DND-41 (cell line): ENCODE data around the gene OLIG2.

Source experiments
- ATAC-seq: fragments of 200-7000 bp; cut with Tn5 transposase; 3 replicates; pipeline ENCODE4 v1.9.1; 2021; ENCODE audit warnings: low read depth; ENCODE audit not compliant: insufficient read depth
- DNase-seq: peaks from one replicate; pipeline ENCODE4 v3.0.0-alpha.2; 2020
- H2AFZ ChIP-seq: 2 replicates; pipeline ENCODE4 v1.6.0; 2012; ENCODE audit warnings: low read depth, low read length
- H3K27ac ChIP-seq: 2 replicates; pipeline ENCODE4 v1.5.1; 2012; ENCODE audit warnings: low read length, inconsistent platforms
- H3K27me3 ChIP-seq: fragments of 200-600 bp; sonication (generic); 2 replicates; pipeline ENCODE4 v1.6.0; 2012; ENCODE audit warnings: low read length, mild to moderate bottlenecking, inconsistent platforms; ENCODE audit not compliant: insufficient read depth, poor library complexity
- H3K36me3 ChIP-seq: 2 replicates; pipeline ENCODE4 v1.5.1; 2012; ENCODE audit warnings: low read length, inconsistent platforms; ENCODE audit not compliant: insufficient read depth
- H3K4me1 ChIP-seq: 2 replicates; pipeline ENCODE4 v1.5.1; 2012; ENCODE audit warnings: mild to moderate bottlenecking, low read length; ENCODE audit not compliant: insufficient read depth
- H3K4me2 ChIP-seq: 2 replicates; pipeline ENCODE4 v1.6.0; 2012; ENCODE audit warnings: mild to moderate bottlenecking, moderate library complexity, low read length, inconsistent platforms; ENCODE audit not compliant: insufficient read depth
- H3K4me3 ChIP-seq, 2 experiments: fragments of 200-600 bp in 1 of 2; shearing (Covaris generic) in 1 of 2; 2 replicates each; pipeline ENCODE4 v1.5.1; 2012 to 2016; ENCODE audit warnings: inconsistent platforms in 2 of 2, low read length in 2 of 2, mild to moderate bottlenecking in 2 of 2, low read depth in 1 of 2, moderate library complexity in 1 of 2
- H3K79me2 ChIP-seq: 2 replicates; pipeline ENCODE4 v1.6.0; 2012; ENCODE audit warnings: low read length, inconsistent platforms; ENCODE audit not compliant: insufficient read depth
- H3K9ac ChIP-seq: 2 replicates; pipeline ENCODE4 v1.6.0; 2012; ENCODE audit warnings: low read depth, mild to moderate bottlenecking, inconsistent platforms, low read length, moderate library complexity
- H3K9me3 ChIP-seq: 2 replicates; pipeline ENCODE4 v1.5.1; 2012; ENCODE audit warnings: low read length, moderate library complexity, mild to moderate bottlenecking, inconsistent platforms; ENCODE audit not compliant: insufficient read depth, severe bottlenecking
- H4K20me1 ChIP-seq: 2 replicates; pipeline ENCODE4 v1.6.0; 2012; ENCODE audit warnings: low read length; ENCODE audit not compliant: insufficient read depth
- EZH2 ChIP-seq: IDR thresholded peaks from 3 replicates; pipeline ENCODE4 v1.6.1; 2012; ENCODE audit warnings: borderline replicate concordance, low read depth, mild to moderate bottlenecking, moderate library complexity, low read length, inconsistent platforms; ENCODE audit not compliant: severe bottlenecking
- TF ChIP-seq, protein P1 (sequence below): IDR thresholded peaks from 2 replicates; pipeline ENCODE4 v1.5.1; 2012; ENCODE audit warnings: borderline replicate concordance, low read length, moderate library complexity, mild to moderate bottlenecking; ENCODE audit not compliant: poor library complexity, severe bottlenecking; ENCODE audit errors: extremely low read depth

The OLIG2 gene

DNA sequence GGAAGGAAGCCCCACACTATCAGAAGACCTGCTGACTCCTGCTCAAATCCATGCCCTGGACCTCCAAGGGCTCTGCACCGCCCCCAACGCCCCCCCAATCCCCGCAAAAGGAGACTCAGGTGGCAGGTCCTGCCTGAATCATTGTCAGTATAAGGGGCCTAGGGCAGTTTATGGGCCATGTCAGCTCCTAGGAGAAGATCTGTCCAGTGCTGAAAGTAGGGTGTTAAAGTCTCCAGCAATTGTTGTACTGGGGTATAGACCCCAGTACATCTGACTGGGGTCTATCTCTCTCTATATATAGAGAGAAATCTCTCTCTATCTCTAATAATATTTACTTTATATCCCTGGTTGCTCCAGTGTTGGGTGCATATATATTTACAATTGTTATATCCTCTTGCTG lies 12.1 kb upstream of the OLIG2 start:
- DNase-seq (no peak), ATAC-seq (0 out of 3 replicates have a peak, but pooled peaks have one; percentile 44)
- Histone ChIP-seq H3K9me3 (no peaks in the 10 kb centered on the region), H3K4me2 (no peak overlapping the region), H3K27me3 (peaks cover 17% of the 10 kb centered on the region), H3K27ac (no peak overlapping the region), H3K9ac (no peak overlapping the region), H3K36me3 (no peaks in the 10 kb centered on the region), H3K79me2 (no peaks in the 10 kb centered on the region), H3K4me1 (no peaks in the 10 kb centered on the region), H2AFZ (no peak overlapping the region), H3K4me3 (no peak overlapping the region), H4K20me1 (no peaks in the 10 kb centered on the region)
- TF ChIP-seq EZH2 = no peak
- TF ChIP-seq, protein P1, sequence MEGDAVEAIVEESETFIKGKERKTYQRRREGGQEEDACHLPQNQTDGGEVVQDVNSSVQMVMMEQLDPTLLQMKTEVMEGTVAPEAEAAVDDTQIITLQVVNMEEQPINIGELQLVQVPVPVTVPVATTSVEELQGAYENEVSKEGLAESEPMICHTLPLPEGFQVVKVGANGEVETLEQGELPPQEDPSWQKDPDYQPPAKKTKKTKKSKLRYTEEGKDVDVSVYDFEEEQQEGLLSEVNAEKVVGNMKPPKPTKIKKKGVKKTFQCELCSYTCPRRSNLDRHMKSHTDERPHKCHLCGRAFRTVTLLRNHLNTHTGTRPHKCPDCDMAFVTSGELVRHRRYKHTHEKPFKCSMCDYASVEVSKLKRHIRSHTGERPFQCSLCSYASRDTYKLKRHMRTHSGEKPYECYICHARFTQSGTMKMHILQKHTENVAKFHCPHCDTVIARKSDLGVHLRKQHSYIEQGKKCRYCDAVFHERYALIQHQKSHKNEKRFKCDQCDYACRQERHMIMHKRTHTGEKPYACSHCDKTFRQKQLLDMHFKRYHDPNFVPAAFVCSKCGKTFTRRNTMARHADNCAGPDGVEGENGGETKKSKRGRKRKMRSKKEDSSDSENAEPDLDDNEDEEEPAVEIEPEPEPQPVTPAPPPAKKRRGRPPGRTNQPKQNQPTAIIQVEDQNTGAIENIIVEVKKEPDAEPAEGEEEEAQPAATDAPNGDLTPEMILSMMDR = no peak

DNA sequence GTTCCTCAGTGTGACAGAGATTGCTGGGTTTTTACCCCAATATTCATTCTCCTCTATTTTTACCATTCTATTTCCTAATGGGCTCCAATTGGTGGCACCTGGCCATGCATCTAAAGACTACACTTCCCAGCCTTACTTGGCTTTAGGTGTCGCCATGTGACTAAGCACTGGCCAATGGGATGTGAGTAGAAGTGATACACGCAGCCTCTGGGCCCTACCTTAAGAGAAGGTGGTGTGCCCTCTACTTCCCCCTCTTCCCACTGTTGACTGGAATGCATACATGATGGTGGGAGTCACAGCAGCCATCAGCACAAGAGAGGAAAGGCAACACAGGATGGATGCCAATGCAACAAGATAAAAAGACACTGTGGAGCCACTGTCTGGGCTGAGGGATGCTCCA lies 11.4 kb upstream of the OLIG2 start:
- Histone ChIP-seq H3K27ac (no peak overlapping the region), H4K20me1 (no peaks in the 10 kb centered on the region), H3K4me2 (no peak overlapping the region), H3K27me3 (peaks cover 24% of the 10 kb centered on the region), H3K79me2 (no peaks in the 10 kb centered on the region), H2AFZ (no peak overlapping the region), H3K9me3 (no peaks in the 10 kb centered on the region), H3K4me3 (no peak overlapping the region), H3K36me3 (no peaks in the 10 kb centered on the region), H3K9ac (no peak overlapping the region), H3K4me1 (no peaks in the 10 kb centered on the region)
- no peak for DNase-seq
- TF ChIP-seq EZH2 = no peak
- TF ChIP-seq, protein P1 = no peak
- ATAC-seq = no peak

DNA sequence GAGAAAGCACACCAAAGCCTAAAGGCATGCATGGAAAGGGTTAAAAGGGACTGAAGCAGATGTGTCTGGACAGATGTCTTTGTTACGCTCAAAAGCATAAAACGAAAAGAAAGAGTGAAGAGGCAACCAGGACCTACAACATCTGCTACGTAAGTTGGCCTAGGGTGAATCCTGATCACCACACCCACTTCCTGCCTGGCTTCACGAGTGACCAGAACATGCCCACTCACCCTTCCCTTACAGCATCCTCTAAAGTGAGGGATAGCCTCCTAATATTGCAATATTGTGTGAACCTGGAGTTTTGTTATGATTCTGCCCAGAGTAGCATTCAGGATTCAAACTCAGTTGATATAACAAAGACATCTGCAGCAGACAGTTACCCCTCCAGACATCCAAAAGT lies 10.6 kb upstream of the OLIG2 start:
- H3K4me2 ChIP-seq = no peak overlapping the region
- no peak for ATAC-seq

More for the DNA sequence above, 10.6 kb upstream of the OLIG2 start:
- H3K9me3 ChIP-seq = no peaks in the 10 kb centered on the region
- H3K79me2 ChIP-seq = no peaks in the 10 kb centered on the region
- H3K9ac ChIP-seq = no peak overlapping the region
- H3K36me3 ChIP-seq = no peaks in the 10 kb centered on the region
- peaks cover 32% of the 10 kb centered on the region for H3K27me3 ChIP-seq
- DNase-seq = no peak
- H4K20me1 ChIP-seq = no peaks in the 10 kb centered on the region
- H3K27ac ChIP-seq = no peak overlapping the region
- peaks cover 6% of the 10 kb centered on the region for H3K4me1 ChIP-seq
- no peak for TF ChIP-seq EZH2
- TF ChIP-seq, protein P1 = no peak
- no peak overlapping the region for H3K4me3 ChIP-seq
- no peak overlapping the region for H2AFZ ChIP-seq
